Measurements from ENCODE around the gene CREB3L2. TPM values are rescaled to one million over a fixed set of nuclear protein-coding genes. Genes with fewer than 3 reads are reported as not detected.

CREB3L2 gene
- total RNA-seq, 1 experiment from 2014 or later = 49.8 TPM

DNA sequence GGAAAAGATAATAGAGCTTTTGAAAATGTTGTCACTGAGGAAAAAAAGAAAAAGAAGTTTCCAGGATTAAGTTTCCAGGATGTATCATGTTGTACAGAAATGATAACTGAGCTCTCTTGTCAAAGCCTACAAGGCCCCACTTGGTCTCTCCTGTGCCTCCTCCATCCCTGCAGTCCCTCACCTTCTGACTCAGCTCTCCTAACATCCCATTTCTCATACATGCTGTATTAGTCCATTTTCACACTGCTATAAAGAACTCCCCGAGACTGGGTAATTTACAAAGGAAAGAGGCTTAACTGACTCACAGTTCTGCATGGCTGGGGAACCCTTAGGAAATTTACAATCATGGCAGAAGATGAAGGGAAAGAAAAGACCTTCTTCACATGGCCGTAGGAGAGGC lies 151.3 kb downstream of the CREB3L2 start:
- POLR2A ChIA-PET = no interaction called here
- H3K79me2 ChIP-seq (ENCODE audit: insufficient read depth, low read length) = no peaks in the 10 kb centered on the region
- CTCF ChIA-PET = no interaction called here
- TF ChIP-seq EGR1 (IDR thresholded peaks at IDR 0.05; ENCODE audit: low read depth) = no peak
- TF ChIP-seq, protein P1, sequence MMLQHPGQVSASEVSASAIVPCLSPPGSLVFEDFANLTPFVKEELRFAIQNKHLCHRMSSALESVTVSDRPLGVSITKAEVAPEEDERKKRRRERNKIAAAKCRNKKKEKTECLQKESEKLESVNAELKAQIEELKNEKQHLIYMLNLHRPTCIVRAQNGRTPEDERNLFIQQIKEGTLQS (IDR thresholded peaks at IDR 0.05) = no peak
- TF ChIP-seq FOSL1 (IDR thresholded peaks at IDR 0.05; ENCODE audit: low read depth) = no peak
- no peak for TF ChIP-seq YY1 (IDR thresholded peaks at IDR 0.05; ENCODE audit: extremely low read depth, insufficient replicate concordance, low read depth, low read length)
- TF ChIP-seq CBX3 (IDR thresholded peaks at IDR 0.05; ENCODE audit: low read depth) = no peak
- TF ChIP-seq, protein P2, sequence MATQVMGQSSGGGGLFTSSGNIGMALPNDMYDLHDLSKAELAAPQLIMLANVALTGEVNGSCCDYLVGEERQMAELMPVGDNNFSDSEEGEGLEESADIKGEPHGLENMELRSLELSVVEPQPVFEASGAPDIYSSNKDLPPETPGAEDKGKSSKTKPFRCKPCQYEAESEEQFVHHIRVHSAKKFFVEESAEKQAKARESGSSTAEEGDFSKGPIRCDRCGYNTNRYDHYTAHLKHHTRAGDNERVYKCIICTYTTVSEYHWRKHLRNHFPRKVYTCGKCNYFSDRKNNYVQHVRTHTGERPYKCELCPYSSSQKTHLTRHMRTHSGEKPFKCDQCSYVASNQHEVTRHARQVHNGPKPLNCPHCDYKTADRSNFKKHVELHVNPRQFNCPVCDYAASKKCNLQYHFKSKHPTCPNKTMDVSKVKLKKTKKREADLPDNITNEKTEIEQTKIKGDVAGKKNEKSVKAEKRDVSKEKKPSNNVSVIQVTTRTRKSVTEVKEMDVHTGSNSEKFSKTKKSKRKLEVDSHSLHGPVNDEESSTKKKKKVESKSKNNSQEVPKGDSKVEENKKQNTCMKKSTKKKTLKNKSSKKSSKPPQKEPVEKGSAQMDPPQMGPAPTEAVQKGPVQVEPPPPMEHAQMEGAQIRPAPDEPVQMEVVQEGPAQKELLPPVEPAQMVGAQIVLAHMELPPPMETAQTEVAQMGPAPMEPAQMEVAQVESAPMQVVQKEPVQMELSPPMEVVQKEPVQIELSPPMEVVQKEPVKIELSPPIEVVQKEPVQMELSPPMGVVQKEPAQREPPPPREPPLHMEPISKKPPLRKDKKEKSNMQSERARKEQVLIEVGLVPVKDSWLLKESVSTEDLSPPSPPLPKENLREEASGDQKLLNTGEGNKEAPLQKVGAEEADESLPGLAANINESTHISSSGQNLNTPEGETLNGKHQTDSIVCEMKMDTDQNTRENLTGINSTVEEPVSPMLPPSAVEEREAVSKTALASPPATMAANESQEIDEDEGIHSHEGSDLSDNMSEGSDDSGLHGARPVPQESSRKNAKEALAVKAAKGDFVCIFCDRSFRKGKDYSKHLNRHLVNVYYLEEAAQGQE (IDR thresholded peaks at IDR 0.05; ENCODE audit: low read depth) = no peak
- TF ChIP-seq, protein P3, sequence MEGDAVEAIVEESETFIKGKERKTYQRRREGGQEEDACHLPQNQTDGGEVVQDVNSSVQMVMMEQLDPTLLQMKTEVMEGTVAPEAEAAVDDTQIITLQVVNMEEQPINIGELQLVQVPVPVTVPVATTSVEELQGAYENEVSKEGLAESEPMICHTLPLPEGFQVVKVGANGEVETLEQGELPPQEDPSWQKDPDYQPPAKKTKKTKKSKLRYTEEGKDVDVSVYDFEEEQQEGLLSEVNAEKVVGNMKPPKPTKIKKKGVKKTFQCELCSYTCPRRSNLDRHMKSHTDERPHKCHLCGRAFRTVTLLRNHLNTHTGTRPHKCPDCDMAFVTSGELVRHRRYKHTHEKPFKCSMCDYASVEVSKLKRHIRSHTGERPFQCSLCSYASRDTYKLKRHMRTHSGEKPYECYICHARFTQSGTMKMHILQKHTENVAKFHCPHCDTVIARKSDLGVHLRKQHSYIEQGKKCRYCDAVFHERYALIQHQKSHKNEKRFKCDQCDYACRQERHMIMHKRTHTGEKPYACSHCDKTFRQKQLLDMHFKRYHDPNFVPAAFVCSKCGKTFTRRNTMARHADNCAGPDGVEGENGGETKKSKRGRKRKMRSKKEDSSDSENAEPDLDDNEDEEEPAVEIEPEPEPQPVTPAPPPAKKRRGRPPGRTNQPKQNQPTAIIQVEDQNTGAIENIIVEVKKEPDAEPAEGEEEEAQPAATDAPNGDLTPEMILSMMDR (IDR thresholded peaks at IDR 0.05 in 2 of 3, conservative IDR thresholded peaks at IDR 0.05 in 1 of 3; ENCODE audit: borderline replicate concordance in 1 of 3, insufficient read depth in 1 of 3, low read depth in 2 of 3, low read length in 2 of 3) = no peak
- TF ChIP-seq, protein P4, sequence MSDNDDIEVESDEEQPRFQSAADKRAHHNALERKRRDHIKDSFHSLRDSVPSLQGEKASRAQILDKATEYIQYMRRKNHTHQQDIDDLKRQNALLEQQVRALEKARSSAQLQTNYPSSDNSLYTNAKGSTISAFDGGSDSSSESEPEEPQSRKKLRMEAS (IDR thresholded peaks at IDR 0.05) = no peak
- no peak for TF ChIP-seq ELF1 (IDR thresholded peaks at IDR 0.05; ENCODE audit: borderline replicate concordance, low read depth)
- no peak for TF ChIP-seq CEBPB (IDR thresholded peaks at IDR 0.05; ENCODE audit: low read depth)
- TF ChIP-seq JUND (IDR thresholded peaks at IDR 0.05) = no peak
- TF ChIP-seq TCF7L2 (IDR thresholded peaks at IDR 0.05; ENCODE audit: borderline replicate concordance, extremely low read depth, insufficient read depth, insufficient read length) = no peak
- no peak for TF ChIP-seq POLR2A (IDR thresholded peaks at IDR 0.05; ENCODE audit: borderline replicate concordance, extremely low read depth, insufficient read depth, insufficient read length)
- no peak for TF ChIP-seq EZH2 (IDR thresholded peaks at IDR 0.05)
- no peak for TF ChIP-seq POLR2AphosphoS5 (IDR thresholded peaks at IDR 0.05; ENCODE audit: low read depth, low read length)
- TF ChIP-seq ZNF274 (IDR thresholded peaks at IDR 0.05; ENCODE audit: low read depth, low read length) = no peak
- TF ChIP-seq SRF (IDR thresholded peaks at IDR 0.05; ENCODE audit: low read depth) = no peak
- TF ChIP-seq SP1 (IDR thresholded peaks at IDR 0.05; ENCODE audit: low read depth) = no peak
- TF ChIP-seq SIN3A (IDR thresholded peaks at IDR 0.05; ENCODE audit: low read depth) = no peak
- RAD21 ChIA-PET (ENCODE audit: low non-redundant PET in 1 of 2, low total read pairs in 2 of 2, uncharacterized antibody in 2 of 2, unreplicated experiment in 2 of 2) = no interaction called here
- DNase-seq (ENCODE audit: low read depth, low spot score) (no peak), ATAC-seq (no peak)
- H3K27me3 ChIP-seq (ENCODE audit: insufficient read depth, low read length) = no peaks in the 10 kb centered on the region
- H3K4me1 ChIP-seq (ENCODE audit: control insufficient read depth in 1 of 2, insufficient read depth in 2 of 2, low read length in 2 of 2) = no peaks in the 10 kb centered on the region
- H3K4me3 ChIP-seq (replicated peaks in 1 of 2; ENCODE audit: low read depth in 1 of 2, low read length in 2 of 2) = no peak overlapping the region
- no TSS peak for BruUV-seq (replicated peaks)
- no peak overlapping the region for H3K27ac ChIP-seq (ENCODE audit: low read depth, low read length)
- no peak overlapping the region for H2AFZ ChIP-seq (ENCODE audit: low read depth, low read length, poor library complexity, severe bottlenecking)
- H3K9me3 ChIP-seq (ENCODE audit: control insufficient read depth in 1 of 2, insufficient read depth in 1 of 2, low read depth in 1 of 2, low read length in 2 of 2) = no peaks in the 10 kb centered on the region
- H3K9ac ChIP-seq (ENCODE audit: low read length) = no peak overlapping the region
- intact Hi-C loops (cut with micrococcal nuclease) = no loop called here
- no peaks in the 10 kb centered on the region for H3K36me3 ChIP-seq (ENCODE audit: control insufficient read depth in 1 of 2, insufficient read depth in 2 of 2, low read length in 2 of 2)
- H3K4me2 ChIP-seq (ENCODE audit: low read length) = no peak overlapping the region
- no peaks in the 10 kb centered on the region for H3K9me2 ChIP-seq (ENCODE audit: insufficient read depth)
- H4K20me1 ChIP-seq (ENCODE audit: insufficient read depth) = no peaks in the 10 kb centered on the region

Data from HCT116 (cell line).